ENCODE results near the gene SPEM1.

SPEM1 gene

DNA sequence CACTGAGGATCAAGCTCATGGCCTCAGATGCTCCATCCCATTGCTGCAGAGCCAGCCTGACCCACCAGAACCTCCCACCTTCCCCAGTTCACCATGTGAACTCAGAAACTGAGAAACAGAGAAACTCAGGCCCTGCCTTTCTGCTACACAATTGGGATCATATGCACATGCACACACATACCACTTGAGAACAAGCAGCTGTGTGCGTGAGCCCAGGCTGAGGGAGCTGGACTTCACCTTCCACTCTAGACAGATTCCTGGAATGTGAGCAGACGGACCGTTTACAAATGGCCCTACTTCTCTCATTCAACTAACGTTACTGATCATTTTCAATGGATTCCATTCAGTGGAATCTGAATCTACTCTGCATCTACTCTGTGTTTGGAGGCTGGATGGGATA, 3.6 kb downstream of the SPEM1 start:
- DNase-seq, result no peak

DNA sequence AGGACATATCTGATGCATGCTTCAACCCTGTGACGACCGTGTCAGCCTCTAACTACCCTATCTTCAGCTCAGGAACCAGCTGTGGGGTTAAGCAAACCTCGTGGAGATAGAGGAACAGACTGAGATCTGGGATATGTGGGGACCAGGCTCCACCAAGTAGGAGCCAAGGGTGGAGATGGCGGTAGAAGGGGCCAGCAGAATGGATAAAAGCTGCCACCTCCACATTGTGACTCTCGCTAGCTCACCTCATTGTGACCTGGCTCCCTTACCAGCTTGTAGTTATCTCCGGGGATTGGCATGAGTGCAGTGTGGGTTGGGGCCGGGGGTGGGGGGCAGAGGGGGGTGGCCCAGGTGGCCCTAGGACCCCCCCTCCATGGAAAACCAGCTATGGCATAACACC, 5.2 kb downstream of the SPEM1 start, which contains the start of gene SPEM2:
Gene SPEM2 (plus strand): TSS at position 301 of the 400 bp plus-strand sequence. CDS start 73 bp downstream, at position 374.
- DNase-seq, result no peak

DNA sequence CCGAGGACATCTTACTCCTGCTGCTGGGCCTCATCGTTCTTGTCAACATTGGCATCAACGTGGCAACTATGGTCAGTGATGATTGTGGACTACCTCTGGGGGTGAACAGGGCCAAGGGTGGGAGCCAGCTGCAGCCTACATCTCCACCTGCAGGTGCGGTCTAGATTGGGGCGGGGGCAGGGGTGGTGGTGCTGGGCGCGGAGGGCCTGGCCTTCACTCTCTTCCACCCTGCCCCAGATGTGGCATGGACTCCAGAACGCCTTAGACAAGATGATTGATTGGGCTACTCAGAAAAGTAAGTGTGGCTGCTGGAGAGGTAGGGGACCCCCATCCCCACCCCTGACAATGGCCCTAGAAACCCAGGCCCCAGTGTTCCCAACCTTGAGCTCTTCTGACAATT, 5.6 kb downstream of the SPEM1 start:
- DNase-seq, result no peak

DNA sequence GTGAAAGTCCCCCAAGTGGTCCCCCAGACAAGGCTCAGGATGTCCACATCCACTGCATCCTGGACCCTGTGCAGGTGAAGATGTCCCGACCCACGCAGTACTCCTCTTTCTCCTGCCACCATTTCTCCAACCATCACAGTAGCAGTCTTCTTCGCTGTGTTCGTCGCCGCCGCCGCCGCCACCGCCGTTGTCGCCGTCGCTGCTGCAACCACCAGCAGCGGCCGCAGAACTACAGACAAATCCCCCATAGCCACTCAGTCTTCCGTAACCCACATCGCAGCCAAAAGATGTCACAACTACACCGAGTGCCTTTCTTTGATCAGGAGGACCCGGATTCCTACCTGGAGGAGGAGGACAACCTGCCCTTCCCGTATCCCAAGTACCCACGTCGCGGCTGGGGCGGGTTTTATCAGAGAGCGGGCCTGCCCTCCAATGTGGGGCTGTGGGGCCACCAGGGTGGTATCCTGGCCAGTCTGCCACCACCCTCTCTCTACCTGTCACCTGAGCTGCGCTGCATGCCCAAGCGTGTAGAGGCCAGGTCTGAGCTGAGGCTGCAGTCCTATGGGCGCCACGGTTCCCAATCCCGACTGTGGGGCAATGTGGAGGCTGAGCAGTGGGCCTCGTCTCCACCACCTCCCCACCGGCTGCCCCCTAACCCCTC, 6.2 kb downstream of the SPEM1 start:
- no peak for DNase-seq

DNA sequence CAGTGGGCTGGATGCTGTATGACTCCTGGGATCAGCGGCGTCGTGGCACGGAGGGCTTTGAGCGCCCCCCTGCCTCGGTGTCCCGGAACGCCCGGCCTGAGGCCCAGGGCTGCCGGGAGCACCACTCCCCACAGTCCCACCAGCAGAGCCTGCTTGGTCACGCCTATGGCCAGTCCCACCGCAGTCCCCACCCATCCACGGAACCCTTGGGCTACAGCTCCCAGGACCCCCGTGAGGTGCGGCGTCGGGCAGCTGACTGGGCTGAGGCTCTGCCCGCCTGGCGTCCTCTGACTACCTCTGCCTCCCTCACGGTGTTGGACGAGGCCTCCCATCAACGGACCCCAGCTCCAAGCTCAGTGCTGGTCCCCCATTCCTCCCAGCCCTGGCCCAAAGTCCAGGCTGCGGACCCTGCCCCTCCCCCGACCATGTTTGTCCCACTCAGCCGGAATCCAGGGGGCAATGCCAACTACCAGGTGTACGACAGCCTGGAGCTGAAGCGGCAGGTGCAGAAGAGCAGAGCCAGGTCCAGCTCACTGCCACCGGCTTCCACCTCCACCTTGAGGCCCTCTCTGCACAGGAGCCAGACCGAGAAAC, 6.9 kb downstream of the SPEM1 start:
- no peak for DNase-seq

DNA sequence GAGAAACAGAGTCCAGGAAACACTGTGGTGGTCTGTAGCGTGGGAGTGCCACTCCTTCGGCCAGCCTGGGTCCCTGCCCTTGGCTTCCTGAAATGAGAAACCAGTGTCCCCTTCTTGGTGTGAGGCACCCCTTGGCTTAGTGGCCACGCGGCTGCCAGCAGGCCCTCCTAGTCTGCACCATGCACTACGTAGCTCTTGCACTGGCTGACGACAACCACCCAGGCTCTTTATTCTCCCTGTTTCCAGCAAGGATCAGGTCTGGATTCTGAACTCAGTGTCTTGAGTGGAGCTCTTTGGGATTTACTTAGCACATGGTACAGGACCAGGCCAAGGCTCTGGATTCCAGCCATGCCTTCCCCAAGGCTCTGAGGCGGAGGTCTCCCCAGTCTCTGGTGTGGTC, 7.4 kb downstream of the SPEM1 start:
- no peak for DNase-seq

DNA sequence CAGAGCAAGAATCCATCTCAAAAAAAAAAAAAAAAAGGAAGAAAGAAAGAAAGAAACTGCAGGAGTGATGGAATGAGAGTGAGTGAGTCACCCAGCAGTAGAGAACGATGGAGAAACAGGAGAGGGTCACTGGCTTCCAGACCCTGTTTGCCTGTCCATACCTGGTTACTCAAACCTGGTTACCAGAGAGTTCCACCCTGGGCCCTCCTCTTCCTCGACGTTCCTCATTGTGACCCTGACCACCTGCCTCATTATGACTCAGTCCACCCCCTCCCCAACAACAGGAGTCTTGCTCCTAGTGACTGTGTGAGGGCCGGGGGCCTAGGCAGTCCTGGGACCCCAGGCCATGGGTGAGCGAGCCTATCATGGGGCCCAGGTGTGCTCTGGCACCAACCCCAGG, 8.4 kb downstream of the SPEM1 start, which contains the start of gene SPEM3:
Gene SPEM3 (plus strand): TSS at position 301 of the 400 bp plus-strand sequence. CDS start 46 bp downstream, at position 347.
- no peak for DNase-seq

DNA sequence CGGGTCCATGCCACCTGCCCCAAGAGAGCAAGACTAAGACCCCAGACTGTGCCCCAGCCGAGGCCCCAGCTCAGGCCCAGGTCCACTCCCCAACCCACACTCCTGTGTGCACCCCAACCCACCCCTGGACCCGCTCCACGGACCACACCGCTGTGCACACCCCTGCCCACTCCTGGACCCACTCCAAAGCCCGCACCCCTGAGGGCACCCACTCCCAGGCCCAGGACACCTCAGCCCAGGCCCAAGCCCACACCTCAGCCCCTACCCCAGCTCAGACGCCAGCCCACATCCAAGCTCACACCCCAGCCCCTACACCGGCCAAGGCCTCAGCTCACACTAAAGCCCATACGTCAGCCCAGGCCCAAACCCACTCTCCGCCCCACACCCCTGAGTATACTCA, 9.6 kb downstream of the SPEM1 start:
- no peak for DNase-seq

DNA sequence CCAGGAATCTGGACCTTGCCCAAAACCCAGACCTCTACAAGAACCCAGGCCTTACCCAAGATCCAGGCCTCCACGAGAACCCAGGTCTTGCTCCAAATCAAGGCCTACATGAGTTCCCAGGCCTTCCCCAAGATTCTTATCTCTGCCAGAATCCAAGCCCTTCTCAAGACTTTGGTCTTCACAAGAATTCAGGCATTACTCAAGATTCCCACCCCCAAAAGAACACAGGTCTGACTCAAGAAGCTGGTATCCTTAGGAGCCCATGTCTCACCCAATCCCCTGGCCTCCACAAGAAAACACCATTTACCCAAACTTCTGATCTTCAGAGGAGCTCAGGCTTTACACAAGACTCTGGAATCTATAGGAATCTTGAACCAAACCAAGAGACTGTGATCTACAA, 11.1 kb downstream of the SPEM1 start:
- DNase-seq, result no peak

DNA sequence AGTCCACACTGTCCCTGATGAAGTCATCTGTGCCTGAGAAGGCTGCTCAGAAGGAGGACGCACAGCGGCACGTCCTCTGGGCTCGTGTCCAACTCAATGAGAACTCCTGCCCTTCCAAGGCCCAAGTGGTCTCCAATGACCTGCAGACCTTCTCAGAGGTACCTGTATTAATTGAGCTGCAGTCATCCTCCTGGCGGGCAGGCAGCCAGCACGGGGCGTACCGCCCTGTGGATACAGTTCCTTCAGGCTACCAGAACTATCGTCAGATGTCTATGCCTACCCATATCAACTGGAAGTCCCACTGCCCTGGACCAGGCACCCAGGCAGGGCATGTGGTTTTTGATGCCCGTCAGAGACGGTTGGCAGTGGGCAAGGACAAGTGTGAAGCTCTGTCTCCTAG, 12.2 kb downstream of the SPEM1 start:
- DNase-seq, result no peak

DNA sequence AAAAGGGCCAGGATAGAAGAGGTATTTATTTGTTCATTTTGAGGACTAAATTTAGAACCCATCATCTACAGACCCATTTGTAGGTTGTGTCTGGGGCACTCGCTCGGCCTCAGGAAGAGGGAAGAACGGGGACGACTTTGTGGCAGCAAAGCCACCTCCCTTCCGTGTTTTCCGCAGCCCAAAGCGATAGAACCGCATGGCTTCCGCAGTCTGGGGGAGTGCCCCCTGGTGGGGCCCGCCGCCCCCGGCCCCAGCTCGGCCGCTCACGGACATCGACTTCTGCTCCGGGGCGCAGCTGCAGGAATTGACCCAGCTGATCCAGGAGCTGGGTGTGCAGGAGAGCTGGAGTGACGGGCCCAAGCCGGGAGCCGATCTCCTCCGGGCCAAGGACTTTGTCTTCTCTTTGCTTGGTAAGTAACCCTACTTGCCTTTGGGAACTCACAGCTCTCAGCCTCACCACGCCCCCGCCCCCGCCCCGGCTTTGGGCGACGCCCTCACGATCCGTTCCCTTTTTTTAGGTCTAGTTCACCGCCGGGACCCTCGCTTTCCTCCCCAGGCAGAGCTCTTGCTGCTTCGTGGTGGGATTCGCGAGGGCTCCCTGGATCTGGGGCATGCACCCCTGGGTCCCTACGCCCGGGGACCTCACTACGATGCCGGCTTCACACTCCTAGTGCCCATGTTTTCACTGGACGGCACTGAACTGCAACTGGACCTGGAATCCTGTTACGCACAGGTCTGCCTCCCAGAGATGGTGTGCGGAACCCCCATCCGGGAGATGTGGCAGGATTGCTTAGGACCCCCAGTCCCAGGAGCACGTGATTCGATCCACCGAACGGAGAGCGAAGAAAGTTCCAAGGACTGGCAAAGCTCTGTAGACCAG, 15.8 kb downstream of the SPEM1 start:
- DNase-seq, result peak; percentile 76

DNA sequence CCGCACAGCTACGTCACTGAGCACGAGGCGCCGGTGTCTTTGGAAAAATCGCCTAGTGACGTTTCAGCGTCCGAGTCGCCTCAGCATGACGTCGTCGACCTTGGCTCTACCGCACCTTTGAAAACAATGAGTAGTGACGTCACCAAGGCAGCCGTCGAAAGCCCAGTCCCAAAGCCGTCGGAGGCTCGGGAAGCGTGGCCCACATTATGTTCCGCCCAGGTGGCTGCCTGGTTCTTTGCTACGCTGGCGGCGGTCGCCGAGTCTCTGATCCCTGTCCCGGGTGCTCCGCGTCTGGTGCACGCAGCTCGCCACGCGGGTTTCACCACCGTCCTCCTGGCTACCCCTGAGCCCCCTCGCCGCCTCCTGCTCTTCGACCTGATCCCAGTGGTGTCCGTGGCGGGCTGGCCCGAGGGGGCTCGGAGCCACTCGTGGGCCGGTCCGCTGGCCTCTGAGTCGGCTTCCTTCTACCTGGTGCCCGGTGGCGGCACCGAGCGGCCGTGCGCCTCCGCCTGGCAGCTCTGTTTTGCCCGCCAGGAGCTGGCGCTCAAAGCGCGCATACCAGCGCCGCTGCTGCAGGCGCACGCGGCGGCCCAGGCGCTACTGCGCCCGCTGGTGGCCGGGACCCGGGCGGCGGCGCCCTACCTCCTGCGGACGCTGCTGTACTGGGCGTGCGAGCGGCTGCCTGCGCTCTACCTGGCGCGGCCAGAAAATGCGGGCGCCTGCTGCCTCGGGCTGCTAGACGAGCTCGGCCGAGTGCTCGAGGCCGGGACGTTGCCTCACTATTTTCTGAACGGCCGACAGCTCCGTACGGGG, 16.6 kb downstream of the SPEM1 start:
- DNase-seq, result peak; percentile 88

DNA sequence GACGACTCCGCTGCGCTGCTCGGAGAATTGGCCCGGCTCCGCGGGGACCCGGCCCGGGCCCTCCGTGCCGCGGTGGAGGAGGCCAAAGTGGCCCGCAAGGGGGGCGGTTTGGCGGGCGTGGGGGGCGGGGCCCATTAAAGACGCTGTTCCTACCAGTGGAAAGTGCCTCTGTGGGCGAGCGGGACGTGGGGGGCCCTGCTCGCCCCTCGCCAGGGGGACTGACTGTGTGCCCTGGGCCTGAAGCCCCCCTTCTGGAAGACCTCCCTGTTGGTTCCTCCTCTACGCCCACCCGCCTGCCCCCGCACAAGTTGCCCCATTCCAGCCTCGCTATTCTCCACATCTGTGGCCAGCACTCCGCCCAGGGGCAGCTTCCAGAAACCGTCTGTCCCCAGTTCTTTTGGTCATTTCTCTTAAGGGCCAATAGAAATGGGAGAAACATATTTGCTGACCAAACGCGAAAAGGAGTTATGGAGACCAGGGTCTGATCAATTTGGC, 17.3 kb downstream of the SPEM1 start:
- no peak for DNase-seq

DNA sequence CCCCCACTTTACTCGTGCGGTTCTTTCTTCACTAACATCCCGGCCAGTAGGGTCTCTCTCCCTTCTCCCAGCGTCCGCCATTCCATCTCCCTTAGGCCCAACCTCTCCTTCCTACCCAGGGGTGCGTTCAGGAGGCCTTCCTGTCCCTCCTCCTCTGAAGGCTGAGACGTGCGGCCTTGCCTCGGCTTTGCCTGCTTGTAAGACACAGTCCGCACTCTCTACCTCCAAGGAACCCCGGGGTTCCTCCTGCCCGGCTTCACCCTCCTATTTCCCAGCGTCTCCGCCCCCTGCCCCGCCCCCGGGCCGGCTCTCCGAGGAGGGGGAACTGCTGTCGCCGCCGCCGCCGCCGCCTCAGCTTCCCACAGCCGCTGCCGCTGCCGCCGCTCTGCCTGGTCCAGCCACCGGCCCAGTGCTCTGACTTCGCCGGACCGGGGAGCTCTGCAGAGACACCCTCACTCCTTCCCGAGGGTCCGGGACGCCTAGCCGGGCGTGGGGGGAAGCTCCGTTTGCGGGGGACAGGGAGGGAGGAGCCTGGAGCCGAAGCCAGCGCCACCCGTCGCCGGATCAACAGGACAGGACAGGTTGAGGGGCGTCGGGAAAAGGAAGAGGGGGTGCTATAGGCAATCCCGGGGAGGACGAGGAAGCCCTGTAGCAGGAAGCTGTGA, 18.0 kb downstream of the SPEM1 start:
- DNase-seq, result peak; percentile 68

DNA sequence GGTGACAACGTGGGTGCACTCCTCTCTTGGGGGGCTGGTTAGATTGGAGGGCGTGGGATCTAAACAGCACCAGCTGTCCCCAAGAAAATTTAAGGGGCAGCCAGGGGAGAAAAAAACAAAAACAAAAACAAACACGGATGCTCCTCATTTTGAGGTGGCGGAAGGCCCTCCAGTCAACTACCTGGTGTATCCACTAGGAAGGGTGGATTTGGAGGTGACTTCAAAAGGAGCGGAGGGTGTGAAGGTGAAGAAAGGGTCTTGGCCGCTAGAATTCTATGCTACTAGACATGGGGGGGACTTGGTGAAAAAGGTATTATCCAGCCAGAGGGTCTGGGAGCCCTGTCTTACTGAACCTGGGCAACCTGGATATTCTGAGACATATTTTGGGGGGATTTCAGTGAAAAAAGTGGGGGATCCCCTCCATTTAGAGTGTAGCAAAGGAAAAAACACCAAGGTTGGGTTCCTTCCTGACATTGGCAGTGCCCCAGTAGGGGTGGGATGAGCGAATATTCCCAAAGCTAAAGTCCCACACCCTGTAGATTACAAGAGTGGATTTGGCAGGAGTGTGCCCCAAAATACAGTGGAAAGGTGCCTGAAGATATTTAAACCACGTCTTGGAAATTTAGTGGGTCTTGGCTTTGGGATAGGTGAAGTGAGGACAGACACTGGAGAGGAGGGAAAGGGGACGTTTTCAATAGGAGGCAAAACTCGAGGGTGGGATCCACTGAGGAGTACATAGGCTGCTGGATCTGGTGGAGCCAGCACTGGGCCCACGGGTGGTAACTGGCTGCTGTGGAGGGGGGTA, 18.7 kb downstream of the SPEM1 start:
- DNase-seq, result no peak

DNA sequence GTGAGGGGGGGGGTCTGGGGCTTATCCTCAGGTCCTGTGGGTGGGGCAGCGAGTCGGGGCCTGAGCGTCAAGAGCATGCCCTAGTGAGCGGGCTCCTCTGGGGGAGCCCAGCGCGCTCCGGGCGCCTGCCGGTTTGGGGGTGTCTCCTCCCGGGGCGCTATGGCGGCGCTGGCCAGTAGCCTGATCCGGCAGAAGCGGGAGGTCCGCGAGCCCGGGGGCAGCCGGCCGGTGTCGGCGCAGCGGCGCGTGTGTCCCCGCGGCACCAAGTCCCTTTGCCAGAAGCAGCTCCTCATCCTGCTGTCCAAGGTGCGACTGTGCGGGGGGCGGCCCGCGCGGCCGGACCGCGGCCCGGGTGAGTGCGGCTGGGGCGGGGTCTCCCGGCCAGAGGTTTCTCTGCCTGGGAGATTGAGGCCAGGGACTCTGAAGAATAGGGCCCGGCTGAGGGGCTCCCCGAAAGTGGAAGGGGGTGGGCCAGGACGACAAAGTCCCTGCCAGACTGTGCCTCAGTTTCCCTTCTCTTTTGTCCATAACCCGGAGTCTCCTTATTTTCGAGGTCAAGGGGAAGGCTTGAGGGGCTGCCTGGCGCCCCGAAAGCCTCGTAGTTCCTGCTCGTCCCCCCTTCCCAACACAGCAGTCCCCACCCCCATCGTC, 19.5 kb downstream of the SPEM1 start, which contains the start of gene FGF11:
Gene FGF11 (plus strand): TSS at position 51 of the 651 bp plus-strand sequence. CDS start 109 bp downstream, at position 160.
- no peak for DNase-seq

DNA sequence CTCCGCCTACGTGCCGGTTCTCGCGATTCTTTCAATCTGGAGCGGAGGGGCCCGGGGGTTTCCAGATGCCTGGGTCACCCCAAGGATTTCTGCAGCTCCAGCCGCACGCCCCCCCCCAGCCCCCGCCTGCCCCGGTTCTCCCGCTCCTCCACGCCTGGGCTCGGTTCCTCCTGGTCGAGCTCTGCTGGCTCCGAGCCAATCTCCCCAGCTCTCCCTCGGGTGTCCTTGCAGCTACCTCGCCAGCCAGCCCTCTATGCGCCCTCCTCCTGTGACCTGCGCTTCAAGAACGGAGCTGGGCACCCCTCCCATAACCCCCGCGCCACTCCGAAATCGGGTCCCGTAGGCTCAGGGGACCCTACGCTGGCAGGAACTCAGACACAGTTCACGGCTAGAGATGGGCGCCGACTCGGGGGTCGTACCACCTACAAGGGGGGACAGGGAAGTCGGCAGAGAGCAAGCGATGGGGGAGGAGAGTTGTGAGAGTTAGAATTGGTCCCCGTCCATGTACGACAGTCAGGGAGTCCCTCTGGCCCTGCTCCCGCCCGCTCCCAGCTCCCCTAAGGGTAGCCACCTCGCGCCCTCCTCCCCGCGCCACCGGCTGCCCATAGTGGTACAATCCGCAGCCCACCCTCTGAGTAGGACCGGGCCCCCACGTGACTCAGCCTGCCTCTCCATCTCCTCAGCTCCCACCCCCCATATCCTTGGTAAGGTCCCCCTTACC, 20.1 kb downstream of the SPEM1 start:
- peak; percentile 45 for DNase-seq

DNA sequence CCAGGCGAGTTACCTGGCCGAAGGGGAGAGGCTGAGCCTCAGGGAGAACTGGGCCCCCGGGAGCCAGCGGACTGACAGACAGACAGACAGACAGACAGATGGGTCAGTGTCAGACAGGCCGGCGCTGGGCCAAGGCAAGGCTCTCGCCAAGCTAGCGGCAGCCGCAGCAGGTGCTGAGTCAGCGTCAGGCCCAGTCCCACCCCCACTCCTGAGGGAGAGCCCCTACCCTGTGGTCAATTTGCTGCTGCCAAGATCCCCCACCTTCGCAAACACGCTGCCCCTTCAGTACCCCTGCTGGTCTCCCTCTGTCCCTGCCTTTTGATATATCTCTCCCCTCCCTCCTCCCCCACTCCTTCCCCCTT, 20.7 kb downstream of the SPEM1 start:
- no peak for DNase-seq

DNA sequence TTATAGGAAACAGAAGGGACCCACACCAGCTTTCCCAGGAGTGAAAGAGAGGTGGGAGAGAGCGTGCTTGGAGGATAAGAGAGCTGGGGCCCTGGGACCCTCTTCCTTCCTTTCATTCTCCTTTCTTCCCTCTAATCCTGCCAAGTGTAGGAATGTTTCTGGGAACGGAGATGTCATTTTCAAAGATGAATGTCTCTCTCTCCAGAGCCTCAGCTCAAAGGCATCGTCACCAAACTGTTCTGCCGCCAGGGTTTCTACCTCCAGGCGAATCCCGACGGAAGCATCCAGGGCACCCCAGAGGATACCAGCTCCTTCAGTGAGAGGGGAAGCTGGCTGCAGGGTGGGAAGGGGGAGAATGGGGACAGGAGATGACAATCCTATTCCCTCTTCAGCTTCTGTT, 21.1 kb downstream of the SPEM1 start:
- DNase-seq, result no peak

DNA sequence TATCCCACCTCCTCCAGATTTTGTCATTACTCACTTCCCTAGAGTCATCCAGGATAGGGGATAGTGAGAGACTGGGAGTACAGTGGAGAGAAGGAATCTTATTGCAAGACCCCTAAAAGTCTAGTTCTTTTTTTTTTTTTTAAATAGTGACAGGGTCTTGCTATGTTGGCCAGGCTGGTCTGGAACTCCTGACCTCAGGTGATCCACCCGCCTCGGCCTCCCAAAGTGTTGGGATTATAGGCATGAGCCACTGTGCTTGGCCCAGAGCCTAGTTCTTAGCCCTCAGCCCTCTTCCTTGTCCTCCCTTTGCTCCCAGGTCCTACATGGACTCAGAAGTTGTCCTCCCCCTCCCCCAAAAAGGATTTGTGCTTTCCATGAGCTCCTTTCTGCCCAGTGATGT, 22.0 kb downstream of the SPEM1 start:
- DNase-seq, result no peak
